ENCODE measurements around the gene RXRA. TPM values are rescaled to one million over a fixed set of nuclear protein-coding genes. Genes with fewer than 3 reads are reported as not detected.

RXRA gene
- total RNA-seq, 4 donors from 2014 or later: 27.3 to 70.5 (median 58.6) TPM

- peaks cover 0 to 3% (median 0%) of the 10 kb centered on the region in 4 donors for H3K36me3 ChIP-seq
- intact Hi-C loops (cut with DNase I; ENCODE audit: low total_unique reads): loop anchor here (10.0 kb wide), 1 partner anchor 108 kb away; the partner anchor contains the start of gene RXRA
- in situ Hi-C loops (cut with MboI; ENCODE audit: low pct_ligation_motif_present in 1 of 4, low pct_unique_long_range_greater_than_20kb in 1 of 4, low sequenced_read_pairs in 3 of 4): no loop called here
Observed at GRCh38 chr9:134433101-134433500, 106.8 kb downstream of the RXRA start.

GRCh38 chr9:134433909-134434882 lies 107.9 kb downstream of the RXRA start:
- peaks cover 0 to 3% (median 0%) of the 10 kb centered on the region in 4 donors for H3K36me3 ChIP-seq
- no peaks in the 10 kb centered on the region for H3K27me3 ChIP-seq
- peaks cover 33 to 69% (median 40%) of the 10 kb centered on the region in 4 donors for H3K4me1 ChIP-seq
- H3K4me3 ChIP-seq: no peak overlapping the region
- no peak for TF ChIP-seq POLR2A (IDR thresholded peaks at IDR 0.05)
- TF ChIP-seq EP300 (IDR thresholded peaks at IDR 0.05; ENCODE audit: low read depth): no peak
- no peak for TF ChIP-seq POLR2AphosphoS5 (IDR thresholded peaks at IDR 0.05)
- TF ChIP-seq CTCF (IDR thresholded peaks at IDR 0.05): no peak
- in situ Hi-C loops (cut with MboI; ENCODE audit: low pct_ligation_motif_present in 1 of 4, low pct_unique_long_range_greater_than_20kb in 1 of 4, low sequenced_read_pairs in 3 of 4) (no loop called here), intact Hi-C loops (cut with DNase I; ENCODE audit: low total_unique reads) (loop anchor here (10.0 kb wide), 1 partner anchor 109 kb away; the partner anchor contains the start of gene RXRA)
- H3K9me3 ChIP-seq: no peaks in the 10 kb centered on the region
- peak overlapping the region; percentile 80 to 89 (median 84) for H3K27ac ChIP-seq
- 68% methylated on average over 26 of the region's 30 CpGs; no CpG with 5 or more reads in 1 of the 2 donors for WGBS, 2 donors (ENCODE audit: low coverage in 1 of 2)
- DNase-seq: no peak

More at GRCh38 chr9:134433101-134433500, 106.8 kb downstream of the RXRA start:
- TF ChIP-seq EP300 (IDR thresholded peaks at IDR 0.05; ENCODE audit: low read depth): no peak
- TF ChIP-seq POLR2AphosphoS5 (IDR thresholded peaks at IDR 0.05): no peak
- no peak for TF ChIP-seq CTCF (IDR thresholded peaks at IDR 0.05)
- no peak for TF ChIP-seq POLR2A (IDR thresholded peaks at IDR 0.05)
- H3K27ac ChIP-seq: peak overlapping the region; percentile 40 to 89 (median 84)
- H3K4me3 ChIP-seq: no peak overlapping the region
- H3K9me3 ChIP-seq: no peaks in the 10 kb centered on the region
- no peak for DNase-seq
- 50 to 70% methylated on average over 2 to 14 of the region's 14 CpGs for whole genome bisulfite sequencing, 2 donors (ENCODE audit: low coverage in 1 of 2)
- peaks cover 33 to 69% (median 40%) of the 10 kb centered on the region in 4 donors for H3K4me1 ChIP-seq
- no peaks in the 10 kb centered on the region for H3K27me3 ChIP-seq

GRCh38 chr9:134434894-134435506 lies 108.7 kb downstream of the RXRA start:
- no peaks in the 10 kb centered on the region for H3K9me3 ChIP-seq
- TF ChIP-seq EP300 (IDR thresholded peaks at IDR 0.05; ENCODE audit: low read depth): peak; percentile 72
- TF ChIP-seq POLR2A (IDR thresholded peaks at IDR 0.05): no peak
- peak; percentile 56 to 77 (median 67) for TF ChIP-seq POLR2AphosphoS5 (IDR thresholded peaks at IDR 0.05)
- TF ChIP-seq CTCF (IDR thresholded peaks at IDR 0.05): no peak
- peak; percentile 91 for DNase-seq
- 25 to 40% methylated on average over 1 to 13 of the region's 17 CpGs for WGBS, 2 donors (ENCODE audit: low coverage in 1 of 2)
- peak overlapping the region; percentile 80 to 89 (median 84) for H3K27ac ChIP-seq
- peaks cover 33 to 69% (median 40%) of the 10 kb centered on the region in 4 donors for H3K4me1 ChIP-seq
- intact Hi-C loops (cut with DNase I; ENCODE audit: low total_unique reads) (loop anchor here (10.0 kb wide), 1 partner anchor 110 kb away; the partner anchor contains the start of gene RXRA), in situ Hi-C loops (cut with MboI; ENCODE audit: low pct_ligation_motif_present in 1 of 4, low pct_unique_long_range_greater_than_20kb in 1 of 4, low sequenced_read_pairs in 3 of 4) (no loop called here)
- H3K36me3 ChIP-seq: no peaks in the 10 kb centered on the region
- H3K4me3 ChIP-seq: no peak overlapping the region
- no peaks in the 10 kb centered on the region for H3K27me3 ChIP-seq

Measured in transverse colon (tissue), 4 donors.